ENCODE data around the gene RTN1.

DNA sequence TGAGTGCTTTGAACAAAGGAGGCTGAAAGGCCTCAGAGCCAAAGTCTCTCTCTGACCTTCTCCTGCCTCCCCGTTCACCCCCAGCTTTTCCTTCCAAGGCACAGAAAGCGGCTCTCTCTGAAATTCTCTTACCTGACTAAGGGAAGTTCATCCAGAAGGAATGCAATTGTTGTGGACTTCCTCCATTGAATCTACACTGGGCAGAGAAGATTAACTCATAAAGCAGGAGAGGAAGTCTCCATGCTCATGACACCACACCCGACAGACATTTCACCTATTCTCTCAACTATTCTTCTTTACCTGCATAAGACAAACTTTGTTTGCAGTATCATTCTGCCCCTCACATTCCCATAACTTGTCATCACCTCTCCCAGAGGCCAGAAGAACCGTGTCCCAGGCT, 164.7 kb downstream of the RTN1 start:
- TF ChIP-seq, protein P1, sequence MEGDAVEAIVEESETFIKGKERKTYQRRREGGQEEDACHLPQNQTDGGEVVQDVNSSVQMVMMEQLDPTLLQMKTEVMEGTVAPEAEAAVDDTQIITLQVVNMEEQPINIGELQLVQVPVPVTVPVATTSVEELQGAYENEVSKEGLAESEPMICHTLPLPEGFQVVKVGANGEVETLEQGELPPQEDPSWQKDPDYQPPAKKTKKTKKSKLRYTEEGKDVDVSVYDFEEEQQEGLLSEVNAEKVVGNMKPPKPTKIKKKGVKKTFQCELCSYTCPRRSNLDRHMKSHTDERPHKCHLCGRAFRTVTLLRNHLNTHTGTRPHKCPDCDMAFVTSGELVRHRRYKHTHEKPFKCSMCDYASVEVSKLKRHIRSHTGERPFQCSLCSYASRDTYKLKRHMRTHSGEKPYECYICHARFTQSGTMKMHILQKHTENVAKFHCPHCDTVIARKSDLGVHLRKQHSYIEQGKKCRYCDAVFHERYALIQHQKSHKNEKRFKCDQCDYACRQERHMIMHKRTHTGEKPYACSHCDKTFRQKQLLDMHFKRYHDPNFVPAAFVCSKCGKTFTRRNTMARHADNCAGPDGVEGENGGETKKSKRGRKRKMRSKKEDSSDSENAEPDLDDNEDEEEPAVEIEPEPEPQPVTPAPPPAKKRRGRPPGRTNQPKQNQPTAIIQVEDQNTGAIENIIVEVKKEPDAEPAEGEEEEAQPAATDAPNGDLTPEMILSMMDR (IDR thresholded peaks at IDR 0.05) = no peak
- TF ChIP-seq POLR2A (IDR thresholded peaks at IDR 0.05) = no peak
